ENCODE results near the gene EDIL3. TPM values are rescaled to one million over a fixed set of nuclear protein-coding genes. Genes with fewer than 3 reads are reported as not detected.

EDIL3 gene
- total RNA-seq, 2 experiments from 2014 or later, result not detected

GRCh38 chr5:83900306-83900705 is 484.4 kb downstream of the EDIL3 start:
- no peaks in the 10 kb centered on the region for H3K27me3 Mint-ChIP-seq
- H3K9me3 Mint-ChIP-seq, result peaks cover 7% of the 10 kb centered on the region
- no peak for ATAC-seq (ENCODE audit: poor library complexity)

GRCh38 chr5:83899326-83899970 is 485.2 kb downstream of the EDIL3 start:
- ChIA-PET POLR2A (no interaction called here), CTCF (no interaction called here)
- Mint-ChIP-seq H3K27me3 (no peaks in the 10 kb centered on the region), H3K36me3 (ENCODE audit: low read depth) (no peaks in the 10 kb centered on the region), H3K9me3 (peaks cover 3% of the 10 kb centered on the region), H3K4me3 (no peak overlapping the region), H3K4me1 (ENCODE audit: low read depth) (no peaks in the 10 kb centered on the region), H3K27ac (no peak overlapping the region)
- ATAC-seq (ENCODE audit: poor library complexity) (no peak), DNase-seq (no peak)
- Histone ChIP-seq H3K27ac (ENCODE audit: low read depth in 1 of 2, low read length in 2 of 2) (no peak overlapping the region), H3K4me3 (ENCODE audit: low read length) (no peak overlapping the region), H3K4me1 (ENCODE audit: insufficient read depth, low read length) (no peaks in the 10 kb centered on the region), H3K9me3 (ENCODE audit: control insufficient read depth in 1 of 2, insufficient read depth in 1 of 2, low read length in 2 of 2) (no peaks in the 10 kb centered on the region), H3K36me3 (ENCODE audit: insufficient read depth, low read length) (no peaks in the 10 kb centered on the region), H3K27me3 (ENCODE audit: control insufficient read depth in 1 of 2, insufficient read depth in 2 of 2, low read length in 2 of 2) (no peaks in the 10 kb centered on the region)
- intact Hi-C loops (cut with DNase I, micrococcal nuclease), result no loop called here
- no peak for TF ChIP-seq CTCF (IDR thresholded peaks at IDR 0.05)

More at GRCh38 chr5:83900306-83900705, 484.4 kb downstream of the EDIL3 start:
- Mint-ChIP-seq H3K4me3 (no peak overlapping the region), H3K27ac (no peak overlapping the region), H3K4me1 (ENCODE audit: low read depth) (no peaks in the 10 kb centered on the region), H3K36me3 (ENCODE audit: low read depth) (no peaks in the 10 kb centered on the region)
- Histone ChIP-seq H3K4me1 (ENCODE audit: insufficient read depth, low read length) (no peaks in the 10 kb centered on the region), H3K36me3 (ENCODE audit: insufficient read depth, low read length) (no peaks in the 10 kb centered on the region), H3K27me3 (ENCODE audit: control insufficient read depth in 1 of 2, insufficient read depth in 2 of 2, low read length in 2 of 2) (no peaks in the 10 kb centered on the region), H3K27ac (ENCODE audit: low read depth in 1 of 2, low read length in 2 of 2) (no peak overlapping the region), H3K4me3 (ENCODE audit: low read length) (no peak overlapping the region), H3K9me3 (ENCODE audit: control insufficient read depth in 1 of 2, insufficient read depth in 1 of 2, low read length in 2 of 2) (no peaks in the 10 kb centered on the region)
- ChIA-PET CTCF (no interaction called here), POLR2A (no interaction called here)
- DNase-seq, result no peak
- TF ChIP-seq CTCF (IDR thresholded peaks at IDR 0.05), result no peak
- intact Hi-C loops (cut with DNase I, micrococcal nuclease), result no loop called here

GRCh38 chr5:83895860-83896259 is 488.8 kb downstream of the EDIL3 start:
- H3K27me3 ChIP-seq (ENCODE audit: control insufficient read depth in 1 of 2, insufficient read depth in 2 of 2, low read length in 2 of 2), result no peaks in the 10 kb centered on the region
- ChIA-PET POLR2A (no interaction called here), CTCF (no interaction called here)
- no peaks in the 10 kb centered on the region for H3K9me3 ChIP-seq (ENCODE audit: control insufficient read depth in 1 of 2, insufficient read depth in 1 of 2, low read length in 2 of 2)
- Mint-ChIP-seq H3K4me1 (ENCODE audit: low read depth) (no peaks in the 10 kb centered on the region), H3K9me3 (no peaks in the 10 kb centered on the region), H3K4me3 (no peak overlapping the region), H3K27ac (no peak overlapping the region), H3K27me3 (no peaks in the 10 kb centered on the region), H3K36me3 (ENCODE audit: low read depth) (no peaks in the 10 kb centered on the region)
- H3K4me1 ChIP-seq (ENCODE audit: insufficient read depth, low read length), result no peaks in the 10 kb centered on the region
- ATAC-seq (ENCODE audit: poor library complexity) (no peak), DNase-seq (no peak)
- no peak for TF ChIP-seq CTCF (IDR thresholded peaks at IDR 0.05)
- H3K27ac ChIP-seq (ENCODE audit: low read depth in 1 of 2, low read length in 2 of 2), result no peak overlapping the region
- intact Hi-C loops (cut with DNase I, micrococcal nuclease), result no loop called here
- no peak overlapping the region for H3K4me3 ChIP-seq (ENCODE audit: low read length)
- no peaks in the 10 kb centered on the region for H3K36me3 ChIP-seq (ENCODE audit: insufficient read depth, low read length)

All from CD4-positive, alpha-beta T cell (primary cell).